ENCODE measurements around the gene LRRIQ4.
A peak's percentile ranks its signal among the peaks of the same experiment; 100 is the strongest.

LRRIQ4 gene

GRCh38 chr3:169861871-169862270 lies 49.2 kb downstream of the LRRIQ4 start:
- H3K27me3 ChIP-seq (replicated peaks; ENCODE audit: control insufficient read depth, insufficient read depth, low read length): no peaks in the 10 kb centered on the region

GRCh38 chr3:169863458-169863899 lies 50.8 kb downstream of the LRRIQ4 start:
- peak; percentile 42 for DNase-seq (ENCODE audit: extremely low read depth, insufficient read length)
- no peaks in the 10 kb centered on the region for H3K36me3 ChIP-seq (ENCODE audit: control insufficient read depth, insufficient read depth, low read length)
- H3K4me3 ChIP-seq (replicated peaks; ENCODE audit: low read depth, low read length): no peak overlapping the region
- no peaks in the 10 kb centered on the region for H3K27me3 ChIP-seq (replicated peaks; ENCODE audit: control insufficient read depth, insufficient read depth, low read length)
- TF ChIP-seq CTCF (IDR thresholded peaks at IDR 0.05; ENCODE audit: insufficient read depth, low read length, poor library complexity, severe bottlenecking): peak; percentile 83

More at GRCh38 chr3:169861871-169862270, 49.2 kb downstream of the LRRIQ4 start:
- no peak for TF ChIP-seq CTCF (IDR thresholded peaks at IDR 0.05; ENCODE audit: insufficient read depth, low read length, poor library complexity, severe bottlenecking)
- no peaks in the 10 kb centered on the region for H3K36me3 ChIP-seq (ENCODE audit: control insufficient read depth, insufficient read depth, low read length)
- DNase-seq (ENCODE audit: extremely low read depth, insufficient read length): no peak
- H3K4me3 ChIP-seq (replicated peaks; ENCODE audit: low read depth, low read length): no peak overlapping the region

GRCh38 chr3:169864270-169864669 lies 51.6 kb downstream of the LRRIQ4 start:
- DNase-seq (ENCODE audit: extremely low read depth, insufficient read length): no peak
- H3K27me3 ChIP-seq (replicated peaks; ENCODE audit: control insufficient read depth, insufficient read depth, low read length): no peaks in the 10 kb centered on the region
- no peaks in the 10 kb centered on the region for H3K36me3 ChIP-seq (ENCODE audit: control insufficient read depth, insufficient read depth, low read length)
- no peak for TF ChIP-seq CTCF (IDR thresholded peaks at IDR 0.05; ENCODE audit: insufficient read depth, low read length, poor library complexity, severe bottlenecking)
- no peak overlapping the region for H3K4me3 ChIP-seq (replicated peaks; ENCODE audit: low read depth, low read length)

- no peak overlapping the region for H3K4me3 ChIP-seq (replicated peaks; ENCODE audit: low read depth, low read length)
- peak; percentile 14 for DNase-seq (ENCODE audit: extremely low read depth, insufficient read length)
- no peaks in the 10 kb centered on the region for H3K27me3 ChIP-seq (replicated peaks; ENCODE audit: control insufficient read depth, insufficient read depth, low read length)
- H3K36me3 ChIP-seq (ENCODE audit: control insufficient read depth, insufficient read depth, low read length): no peaks in the 10 kb centered on the region
- TF ChIP-seq CTCF (IDR thresholded peaks at IDR 0.05; ENCODE audit: insufficient read depth, low read length, poor library complexity, severe bottlenecking): no peak
Measured at GRCh38 chr3:169865176-169865767, 52.6 kb downstream of the LRRIQ4 start.

- TF ChIP-seq CTCF (IDR thresholded peaks at IDR 0.05; ENCODE audit: insufficient read depth, low read length, poor library complexity, severe bottlenecking): no peak
- DNase-seq (ENCODE audit: extremely low read depth, insufficient read length): no peak
- Histone ChIP-seq H3K27me3 (replicated peaks; ENCODE audit: control insufficient read depth, insufficient read depth, low read length) (no peaks in the 10 kb centered on the region), H3K36me3 (ENCODE audit: control insufficient read depth, insufficient read depth, low read length) (no peaks in the 10 kb centered on the region), H3K4me3 (replicated peaks; ENCODE audit: low read depth, low read length) (no peak overlapping the region)
Measured at GRCh38 chr3:169867584-169868210, 55.0 kb downstream of the LRRIQ4 start.
